Measurements from ENCODE around the gene GPBP1L1. TPM values are rescaled to one million over a fixed set of nuclear protein-coding genes. Genes with fewer than 3 reads are reported as not detected.

Gene GPBP1L1
- total and polyA plus RNA-seq, 2 experiments from 2014 or later = 67.9 to 95.8 TPM

GRCh38 chr1:45643978-45644377 lies 42.4 kb downstream of the GPBP1L1 start:
- peak; percentile 62 for DNase-seq (ENCODE audit: low spot score)
- peak overlapping the region; percentile 83 for H3K27ac ChIP-seq

GRCh38 chr1:45643321-45643720 lies 43.0 kb downstream of the GPBP1L1 start:
- Histone ChIP-seq H3K79me2 (peaks cover 39% of the 10 kb centered on the region), H4K20me1 (ENCODE audit: insufficient read depth, poor library complexity, severe bottlenecking) (no peaks in the 10 kb centered on the region), H3K9me3 (ENCODE audit: low read depth) (no peaks in the 10 kb centered on the region), H3K9me2 (replicated peaks; ENCODE audit: insufficient read depth) (no peaks in the 10 kb centered on the region), H3K4me3 (no peak overlapping the region), H3K27me3 (no peaks in the 10 kb centered on the region), H3K4me2 (peak overlapping the region; percentile 40), H2AFZ (no peak overlapping the region), H3K4me1 (ENCODE audit: insufficient read depth) (peaks cover 10% of the 10 kb centered on the region), H3K36me3 (replicated peaks; ENCODE audit: insufficient read depth, low read depth) (no peaks in the 10 kb centered on the region), H3K27ac (peak overlapping the region; percentile 83)
- no peak for TF ChIP-seq EZH2phosphoT487 (IDR thresholded peaks at IDR 0.05; ENCODE audit: low read depth, severe bottlenecking, unreplicated experiment)
- no peak for TF ChIP-seq EZH2 (IDR thresholded peaks at IDR 0.05; ENCODE audit: borderline replicate concordance)
- no peak for TF ChIP-seq CTCF (IDR thresholded peaks at IDR 0.05; ENCODE audit: poor library complexity)
- WGBS (ENCODE audit: low lambda C conversion rate, missing lambda C conversion rate) = 39% methylated on average over 5 of the region's 5 CpGs
- DNase-seq (ENCODE audit: low spot score) = no peak

More at GRCh38 chr1:45643978-45644377, 42.4 kb downstream of the GPBP1L1 start:
- Histone ChIP-seq H2AFZ (no peak overlapping the region), H3K4me3 (no peak overlapping the region), H3K9me2 (replicated peaks; ENCODE audit: insufficient read depth) (no peaks in the 10 kb centered on the region), H3K9me3 (ENCODE audit: low read depth) (no peaks in the 10 kb centered on the region), H3K4me2 (peak overlapping the region; percentile 40), H3K27me3 (no peaks in the 10 kb centered on the region), H3K36me3 (replicated peaks; ENCODE audit: insufficient read depth, low read depth) (no peaks in the 10 kb centered on the region), H4K20me1 (ENCODE audit: insufficient read depth, poor library complexity, severe bottlenecking) (no peaks in the 10 kb centered on the region), H3K4me1 (ENCODE audit: insufficient read depth) (peaks cover 10% of the 10 kb centered on the region), H3K79me2 (peaks cover 44% of the 10 kb centered on the region)
- TF ChIP-seq EZH2 (IDR thresholded peaks at IDR 0.05; ENCODE audit: borderline replicate concordance) = no peak
- TF ChIP-seq EZH2phosphoT487 (IDR thresholded peaks at IDR 0.05; ENCODE audit: low read depth, severe bottlenecking, unreplicated experiment) = no peak
- peak; percentile 41 for TF ChIP-seq CTCF (IDR thresholded peaks at IDR 0.05; ENCODE audit: poor library complexity)

- H2AFZ ChIP-seq = no peak overlapping the region
- peaks cover 3% of the 10 kb centered on the region for H3K36me3 ChIP-seq (replicated peaks; ENCODE audit: insufficient read depth, low read depth)
- H3K79me2 ChIP-seq = peaks cover 17% of the 10 kb centered on the region
- no peak overlapping the region for H3K27ac ChIP-seq
- no peaks in the 10 kb centered on the region for H3K27me3 ChIP-seq
- H3K4me2 ChIP-seq = no peak overlapping the region
- H3K4me3 ChIP-seq = no peak overlapping the region
- 100% methylated on average over 1 of the region's 1 CpG for WGBS (ENCODE audit: low lambda C conversion rate, missing lambda C conversion rate)
- TF ChIP-seq EZH2phosphoT487 (IDR thresholded peaks at IDR 0.05; ENCODE audit: low read depth, severe bottlenecking, unreplicated experiment) = no peak
- TF ChIP-seq EZH2 (IDR thresholded peaks at IDR 0.05; ENCODE audit: borderline replicate concordance) = no peak
- no peak for TF ChIP-seq CTCF (IDR thresholded peaks at IDR 0.05; ENCODE audit: poor library complexity)
- H3K9me2 ChIP-seq (replicated peaks; ENCODE audit: insufficient read depth) = no peaks in the 10 kb centered on the region
- H3K9me3 ChIP-seq (ENCODE audit: low read depth) = no peaks in the 10 kb centered on the region
- no peak for DNase-seq (ENCODE audit: low spot score)
- H3K4me1 ChIP-seq (ENCODE audit: insufficient read depth) = peaks cover 10% of the 10 kb centered on the region
- no peaks in the 10 kb centered on the region for H4K20me1 ChIP-seq (ENCODE audit: insufficient read depth, poor library complexity, severe bottlenecking)
These were observed 46.0 kb downstream of the GPBP1L1 start for GRCh38 chr1:45640293-45640692.

- WGBS (ENCODE audit: low lambda C conversion rate, missing lambda C conversion rate) = 75% methylated on average over 1 of the region's 1 CpG
- no peak overlapping the region for H2AFZ ChIP-seq
- no peak overlapping the region for H3K4me2 ChIP-seq
- H4K20me1 ChIP-seq (ENCODE audit: insufficient read depth, poor library complexity, severe bottlenecking) = no peaks in the 10 kb centered on the region
- H3K4me1 ChIP-seq (ENCODE audit: insufficient read depth) = no peaks in the 10 kb centered on the region
- peaks cover 12% of the 10 kb centered on the region for H3K79me2 ChIP-seq
- no peaks in the 10 kb centered on the region for H3K9me3 ChIP-seq (ENCODE audit: low read depth)
- no peak overlapping the region for H3K4me3 ChIP-seq
- H3K27me3 ChIP-seq = no peaks in the 10 kb centered on the region
- H3K27ac ChIP-seq = no peak overlapping the region
- TF ChIP-seq CTCF (IDR thresholded peaks at IDR 0.05; ENCODE audit: poor library complexity) (no peak), EZH2 (IDR thresholded peaks at IDR 0.05; ENCODE audit: borderline replicate concordance) (no peak), EZH2phosphoT487 (IDR thresholded peaks at IDR 0.05; ENCODE audit: low read depth, severe bottlenecking, unreplicated experiment) (no peak)
- H3K36me3 ChIP-seq (replicated peaks; ENCODE audit: insufficient read depth, low read depth) = peaks cover 3% of the 10 kb centered on the region
- no peak for DNase-seq (ENCODE audit: low spot score)
- no peaks in the 10 kb centered on the region for H3K9me2 ChIP-seq (replicated peaks; ENCODE audit: insufficient read depth)
These were observed 51.1 kb downstream of the GPBP1L1 start for GRCh38 chr1:45635211-45635610.

Measured in hepatocyte (in vitro differentiated cells).